Body of pancreas (tissue), 4 donors: ENCODE measurements around the gene KCTD12.

Experiments
- POLR2A ChIP-seq, 3 donors: fragments of 450-650 bp; IDR thresholded peaks; one replicate each; pipeline ENCODE4 v1.6.1; 2016; ENCODE audit warnings: antibody characterized with exemption in 3 of 3, mild to moderate bottlenecking in 2 of 3
- TF ChIP-seq, protein P1 (sequence below), 7 experiments: fragments of 450-650 bp in 4 of 7; fragments of 200-600 bp in 3 of 7; sonication (generic) in 3 of 7; IDR thresholded peaks; one replicate each; pipeline ENCODE4 v1.5.1; 2016 to 2019; ENCODE audit warnings: antibody characterized with exemption in 7 of 7

- TF ChIP-seq, protein P1, sequence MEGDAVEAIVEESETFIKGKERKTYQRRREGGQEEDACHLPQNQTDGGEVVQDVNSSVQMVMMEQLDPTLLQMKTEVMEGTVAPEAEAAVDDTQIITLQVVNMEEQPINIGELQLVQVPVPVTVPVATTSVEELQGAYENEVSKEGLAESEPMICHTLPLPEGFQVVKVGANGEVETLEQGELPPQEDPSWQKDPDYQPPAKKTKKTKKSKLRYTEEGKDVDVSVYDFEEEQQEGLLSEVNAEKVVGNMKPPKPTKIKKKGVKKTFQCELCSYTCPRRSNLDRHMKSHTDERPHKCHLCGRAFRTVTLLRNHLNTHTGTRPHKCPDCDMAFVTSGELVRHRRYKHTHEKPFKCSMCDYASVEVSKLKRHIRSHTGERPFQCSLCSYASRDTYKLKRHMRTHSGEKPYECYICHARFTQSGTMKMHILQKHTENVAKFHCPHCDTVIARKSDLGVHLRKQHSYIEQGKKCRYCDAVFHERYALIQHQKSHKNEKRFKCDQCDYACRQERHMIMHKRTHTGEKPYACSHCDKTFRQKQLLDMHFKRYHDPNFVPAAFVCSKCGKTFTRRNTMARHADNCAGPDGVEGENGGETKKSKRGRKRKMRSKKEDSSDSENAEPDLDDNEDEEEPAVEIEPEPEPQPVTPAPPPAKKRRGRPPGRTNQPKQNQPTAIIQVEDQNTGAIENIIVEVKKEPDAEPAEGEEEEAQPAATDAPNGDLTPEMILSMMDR (IDR thresholded peaks at IDR 0.05): no peak
- no peak for TF ChIP-seq POLR2A (IDR thresholded peaks at IDR 0.05)
Measured at GRCh38 chr13:76860706-76861105, 25.5 kb downstream of the KCTD12 start.
